Measurements from ENCODE around the gene ANKRD63.
A peak's percentile ranks its signal among the peaks of the same experiment; 100 is the strongest.

Gene ANKRD63

DNA sequence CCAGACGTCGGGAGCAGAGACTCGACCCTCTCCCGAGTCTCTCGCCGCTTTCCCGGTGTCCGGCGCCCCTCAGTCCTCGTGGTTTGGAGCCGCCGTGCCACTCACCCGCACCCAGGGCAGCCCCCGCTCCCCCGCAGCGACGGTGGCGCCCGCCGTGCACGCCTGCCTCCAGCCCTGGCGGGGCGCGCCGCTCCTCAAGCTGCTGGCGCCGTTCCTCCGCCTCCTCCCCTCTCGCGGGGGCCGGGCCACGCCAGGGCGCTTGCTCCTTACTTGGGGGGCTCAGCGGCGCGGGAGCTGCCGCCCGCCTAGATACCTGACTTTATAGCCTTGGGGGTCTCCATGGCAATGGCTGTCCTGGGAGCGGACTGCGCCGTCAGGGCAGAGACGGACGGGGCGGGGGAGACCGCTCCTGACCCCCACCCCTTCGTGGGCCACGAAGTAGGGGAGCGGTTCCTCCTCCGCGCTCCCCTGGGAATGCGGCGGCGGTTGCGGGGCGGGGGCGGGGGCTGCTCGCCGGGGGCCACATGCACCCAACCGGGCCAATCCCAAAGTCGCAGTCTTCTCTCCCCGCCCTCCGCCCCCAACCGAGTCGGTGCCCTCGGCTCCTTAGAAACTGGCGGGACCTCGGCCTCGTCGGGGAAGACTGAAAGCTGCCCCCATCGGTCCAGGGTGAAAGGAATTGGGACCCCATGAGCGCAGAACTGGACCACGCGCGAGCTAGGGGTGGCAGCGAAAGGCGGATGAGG, at the start of gene ANKRD63:
TSS of gene ANKRD63 (minus strand) at position 196 of the 746 bp plus-strand sequence. CDS start 478 bp downstream, outside the sequence.
- TF ChIP-seq, protein P1, sequence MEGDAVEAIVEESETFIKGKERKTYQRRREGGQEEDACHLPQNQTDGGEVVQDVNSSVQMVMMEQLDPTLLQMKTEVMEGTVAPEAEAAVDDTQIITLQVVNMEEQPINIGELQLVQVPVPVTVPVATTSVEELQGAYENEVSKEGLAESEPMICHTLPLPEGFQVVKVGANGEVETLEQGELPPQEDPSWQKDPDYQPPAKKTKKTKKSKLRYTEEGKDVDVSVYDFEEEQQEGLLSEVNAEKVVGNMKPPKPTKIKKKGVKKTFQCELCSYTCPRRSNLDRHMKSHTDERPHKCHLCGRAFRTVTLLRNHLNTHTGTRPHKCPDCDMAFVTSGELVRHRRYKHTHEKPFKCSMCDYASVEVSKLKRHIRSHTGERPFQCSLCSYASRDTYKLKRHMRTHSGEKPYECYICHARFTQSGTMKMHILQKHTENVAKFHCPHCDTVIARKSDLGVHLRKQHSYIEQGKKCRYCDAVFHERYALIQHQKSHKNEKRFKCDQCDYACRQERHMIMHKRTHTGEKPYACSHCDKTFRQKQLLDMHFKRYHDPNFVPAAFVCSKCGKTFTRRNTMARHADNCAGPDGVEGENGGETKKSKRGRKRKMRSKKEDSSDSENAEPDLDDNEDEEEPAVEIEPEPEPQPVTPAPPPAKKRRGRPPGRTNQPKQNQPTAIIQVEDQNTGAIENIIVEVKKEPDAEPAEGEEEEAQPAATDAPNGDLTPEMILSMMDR (IDR thresholded peaks at IDR 0.05), result no peak

GRCh38 chr15:40332113-40332781, 49.4 kb upstream of the ANKRD63 start:
- Histone ChIP-seq H3K27ac (peak overlapping the region; percentile 98), H3K9me3 (no peaks in the 10 kb centered on the region), H3K27me3 (no peaks in the 10 kb centered on the region), H3K4me1 (ENCODE audit: control insufficient read depth in 1 of 2, insufficient read depth in 1 of 2, low read depth in 1 of 2, low read length in 1 of 2) (peaks cover 42 to 53% of the 10 kb centered on the region in 2 experiments), H3K4me3 (ENCODE audit: low read depth in 1 of 2, low read length in 1 of 2) (no peak overlapping the region), H3K36me3 (peaks cover 4% of the 10 kb centered on the region)
- TF ChIP-seq, protein P1 (IDR thresholded peaks at IDR 0.05), result no peak

More for the DNA sequence above, at the start of gene ANKRD63:
- H3K4me1 ChIP-seq (ENCODE audit: control insufficient read depth in 1 of 2, insufficient read depth in 1 of 2, low read depth in 1 of 2, low read length in 1 of 2), result peaks cover 24 to 36% of the 10 kb centered on the region in 2 experiments
- peak within 1 kb of the TSS; percentile 85 to 92 for H3K4me3 ChIP-seq (ENCODE audit: low read depth in 1 of 2, low read length in 1 of 2)
- no peaks in the 10 kb centered on the region for H3K9me3 ChIP-seq
- peaks cover 33% of the 10 kb centered on the region for H3K36me3 ChIP-seq
- peaks cover 49% of the 10 kb centered on the region for H3K27me3 ChIP-seq
- H3K27ac ChIP-seq, result peak within 1 kb of the TSS; percentile 37

DNA sequence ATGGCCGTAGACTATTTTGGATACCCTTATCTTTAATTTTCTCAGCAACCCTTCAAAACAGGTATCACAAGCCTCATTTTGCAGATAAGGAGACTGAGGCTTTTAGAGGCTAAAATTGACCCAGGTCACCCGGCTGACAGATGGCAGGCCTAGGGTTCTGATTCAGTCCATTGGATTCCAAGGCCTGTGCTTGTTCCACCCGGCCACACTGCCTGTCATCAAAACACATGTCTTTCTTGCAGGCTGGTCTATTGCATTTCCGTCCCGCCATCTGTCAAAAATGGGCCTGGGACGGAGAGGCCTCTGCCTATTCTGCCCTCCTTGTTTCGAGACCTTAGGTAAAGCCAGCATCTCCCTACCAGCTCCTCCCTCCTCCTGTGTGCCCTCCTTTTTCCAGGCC, 48.8 kb upstream of the ANKRD63 start:
- no peaks in the 10 kb centered on the region for H3K9me3 ChIP-seq
- no peak overlapping the region for H3K4me3 ChIP-seq (ENCODE audit: low read depth in 1 of 2, low read length in 1 of 2)
- peaks cover 4% of the 10 kb centered on the region for H3K36me3 ChIP-seq
- H3K4me1 ChIP-seq (ENCODE audit: control insufficient read depth in 1 of 2, insufficient read depth in 1 of 2, low read depth in 1 of 2, low read length in 1 of 2), result peaks cover 39 to 48% of the 10 kb centered on the region in 2 experiments
- peak overlapping the region; percentile 98 for H3K27ac ChIP-seq
- TF ChIP-seq, protein P1 (IDR thresholded peaks at IDR 0.05), result no peak
- H3K27me3 ChIP-seq, result no peaks in the 10 kb centered on the region

DNA sequence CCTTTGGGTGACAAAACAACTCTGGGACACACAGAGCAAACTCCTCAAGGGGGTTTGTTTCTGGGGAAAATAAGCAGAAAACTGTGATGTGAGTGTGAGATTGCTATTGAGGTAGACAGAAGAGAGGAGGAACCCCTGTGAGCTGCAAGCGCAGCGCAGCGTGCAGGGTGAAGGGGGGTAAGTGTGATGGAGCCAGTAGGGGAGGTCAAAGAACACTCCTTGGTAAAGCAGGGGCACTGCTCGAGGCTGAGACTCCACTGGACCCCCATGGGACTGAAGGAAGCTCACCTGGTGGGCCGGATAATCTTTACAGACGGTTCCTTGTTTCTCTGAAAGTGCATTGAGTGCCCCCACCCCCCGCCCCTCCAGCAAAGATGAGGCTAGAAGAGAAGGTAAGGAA, 48.2 kb upstream of the ANKRD63 start:
- H3K4me3 ChIP-seq (ENCODE audit: low read depth in 1 of 2, low read length in 1 of 2), result no peak overlapping the region
- H3K36me3 ChIP-seq, result peaks cover 4% of the 10 kb centered on the region
- TF ChIP-seq, protein P1 (IDR thresholded peaks at IDR 0.05), result no peak
- H3K27me3 ChIP-seq, result no peaks in the 10 kb centered on the region
- H3K4me1 ChIP-seq (ENCODE audit: control insufficient read depth in 1 of 2, insufficient read depth in 1 of 2, low read depth in 1 of 2, low read length in 1 of 2), result peaks cover 34 to 48% of the 10 kb centered on the region in 2 experiments
- no peaks in the 10 kb centered on the region for H3K9me3 ChIP-seq
- no peak overlapping the region for H3K27ac ChIP-seq

- TF ChIP-seq, protein P1 (IDR thresholded peaks at IDR 0.05), result no peak
Measured at GRCh38 chr15:40330368-40330836, 47.5 kb upstream of the ANKRD63 start.

More at GRCh38 chr15:40330368-40330836, 47.5 kb upstream of the ANKRD63 start:
- Histone ChIP-seq H3K4me1 (ENCODE audit: control insufficient read depth in 1 of 2, insufficient read depth in 1 of 2, low read depth in 1 of 2, low read length in 1 of 2) (peaks cover 38 to 50% of the 10 kb centered on the region in 2 experiments), H3K9me3 (no peaks in the 10 kb centered on the region), H3K27me3 (no peaks in the 10 kb centered on the region), H3K36me3 (peaks cover 4% of the 10 kb centered on the region), H3K27ac (no peak overlapping the region), H3K4me3 (ENCODE audit: low read depth in 1 of 2, low read length in 1 of 2) (no peak overlapping the region)

Measured in neutrophil (primary cell).